HG02588 (cell line): ENCODE data around the gene CD72.

Experiments used
- ATAC-seq: cut with Tn5 transposase; IDR thresholded peaks from one replicate; pipeline ENCODE4 v1.9.1; 2021; ENCODE audit warnings: mild to moderate bottlenecking, moderate library complexity; ENCODE audit not compliant: unreplicated experiment

Gene CD72

DNA sequence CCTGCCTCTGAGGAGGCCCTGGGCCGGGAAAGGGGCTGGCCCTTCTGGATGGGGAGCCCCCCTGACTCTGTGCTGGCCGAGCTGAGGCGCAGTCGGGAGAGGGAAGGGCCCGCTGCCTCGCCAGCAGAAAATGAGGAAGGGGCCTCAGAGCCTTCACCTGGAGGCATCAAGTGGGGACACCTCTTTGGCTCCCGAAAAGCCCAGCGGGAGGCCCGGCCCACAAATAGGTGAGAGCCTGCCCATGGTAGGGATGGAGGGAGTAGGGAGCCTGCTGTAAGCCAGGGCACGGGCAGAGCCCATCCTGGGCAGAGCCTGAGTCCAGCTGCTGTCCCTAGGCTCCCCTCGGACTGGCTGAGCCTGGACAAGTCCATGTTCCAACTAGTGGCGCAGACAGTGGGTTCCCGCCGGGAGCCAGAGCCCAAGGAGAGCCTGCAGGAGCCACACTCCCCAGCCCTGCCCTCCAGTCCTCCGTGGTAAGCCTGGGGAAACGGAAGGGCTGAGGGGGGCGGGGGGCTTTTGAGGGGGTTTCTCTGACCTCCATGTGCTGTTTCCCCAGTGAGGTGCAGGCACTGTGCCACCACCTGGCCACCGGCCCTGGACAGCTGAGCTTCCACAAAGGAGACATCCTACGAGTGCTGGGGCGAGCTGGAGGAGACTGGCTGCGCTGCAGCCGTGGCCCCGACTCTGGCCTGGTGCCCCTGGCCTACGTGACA, 57.4 kb downstream of the CD72 start:
- ATAC-seq = no peak
